Ammon's horn (tissue), 1 donor: ENCODE measurements around the gene HOXA10.
A peak's percentile ranks its signal among the peaks of the same experiment; 100 is the strongest.

Experiments
- DNase-seq: peaks from one replicate; pipeline ENCODE4 v3.0.0-alpha.2; 2016; ENCODE audit warnings: low spot score

The HOXA10 gene

DNA sequence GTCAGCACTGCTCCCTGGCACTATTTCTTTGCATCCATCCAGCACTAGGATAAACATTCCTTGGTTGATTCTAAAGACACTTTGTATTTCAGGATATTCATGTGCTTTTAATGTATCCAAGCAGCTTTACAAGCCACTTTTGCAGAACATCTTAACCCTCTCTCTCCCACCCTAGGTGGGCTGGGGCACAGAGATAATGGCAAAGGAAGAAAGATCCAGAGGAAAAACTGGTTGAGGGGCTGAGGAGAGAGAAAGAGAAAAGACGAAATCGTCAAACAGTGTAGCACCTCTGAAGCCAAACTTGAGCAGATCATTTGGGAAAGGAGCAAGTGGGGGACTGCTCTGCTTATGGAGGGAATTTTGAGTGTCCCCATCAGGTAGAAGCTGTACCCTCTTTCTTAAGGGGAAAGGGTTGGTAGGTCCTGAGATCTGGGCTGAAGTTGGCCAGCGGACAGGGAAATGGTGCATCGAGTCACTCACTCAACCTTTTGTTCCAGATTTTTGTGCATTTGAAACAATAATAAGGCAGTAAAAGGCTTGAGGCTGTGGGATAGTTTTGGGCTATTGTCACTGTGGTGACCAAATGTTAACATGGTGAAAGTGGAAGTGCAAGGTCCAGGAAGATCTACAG lies 30.0 kb upstream of the HOXA10 start:
- DNase-seq: no peak

- DNase-seq: no peak
Observed at GRCh38 chr7:27203365-27203953, 29.3 kb upstream of the HOXA10 start.

DNA sequence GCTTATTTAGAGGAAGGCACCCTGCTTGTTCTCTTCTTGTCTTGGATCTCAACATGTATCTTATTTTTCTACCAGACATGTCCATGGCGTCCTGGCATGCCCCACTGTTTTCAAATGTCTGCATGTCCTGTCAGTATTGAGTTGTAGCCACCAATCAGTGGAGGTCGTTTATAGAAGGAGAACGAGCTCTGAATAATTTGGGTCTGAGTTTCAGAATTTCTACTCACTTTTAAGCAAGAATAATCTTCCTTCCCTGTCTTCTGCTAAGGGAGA lies 28.7 kb upstream of the HOXA10 start:
- no peak for DNase-seq

GRCh38 chr7:27202018-27202861 lies 28.1 kb upstream of the HOXA10 start:
- DNase-seq: no peak

- no peak for DNase-seq
Observed at GRCh38 chr7:27201580-27202017, 27.5 kb upstream of the HOXA10 start.

DNA sequence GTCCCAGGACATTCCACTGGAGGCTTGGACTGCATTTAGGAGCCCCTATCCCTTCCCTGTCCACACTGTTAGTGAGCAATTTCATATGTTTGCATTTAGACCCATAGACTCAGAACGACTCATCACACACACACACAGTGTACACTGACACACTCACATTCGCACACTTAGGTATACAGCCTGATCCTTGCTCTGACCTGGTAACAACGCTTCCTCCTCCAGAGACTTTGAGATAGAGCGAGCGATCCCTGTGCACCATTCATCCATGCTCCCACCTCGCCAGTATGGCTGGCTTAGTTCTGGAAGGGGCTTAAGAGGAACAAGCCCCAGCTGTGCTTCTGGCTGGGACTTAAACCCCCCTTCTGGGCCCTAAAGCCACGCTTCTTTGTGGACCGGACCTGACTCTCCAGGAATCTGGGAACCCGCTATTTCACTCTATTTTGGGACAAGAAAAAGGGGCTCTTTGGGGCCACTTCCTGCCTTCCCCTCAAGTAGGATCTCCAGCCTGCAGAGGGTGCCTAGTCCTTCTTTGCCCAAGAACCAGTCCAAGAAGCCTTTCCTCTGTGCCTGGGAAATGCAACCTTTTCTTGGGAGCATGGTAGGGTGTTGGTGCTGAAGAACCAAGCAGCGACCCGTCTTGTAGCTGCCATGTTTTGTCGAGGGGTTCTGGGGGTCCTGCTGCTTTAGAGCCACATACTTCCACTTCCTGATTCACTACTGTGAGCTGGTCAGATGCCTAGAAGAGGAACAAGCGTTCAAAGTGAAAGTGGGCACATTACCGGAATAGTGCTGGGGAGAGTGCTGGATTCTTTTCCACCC lies 26.9 kb upstream of the HOXA10 start:
- DNase-seq: peak; percentile 27

- DNase-seq: no peak
Observed at GRCh38 chr7:27199849-27200760, 26.0 kb upstream of the HOXA10 start, which contains the start of gene HOXA13. Gene HOXA13, minus strand, starts transcription at chr7:27200091. Its CDS starts 14 bp downstream, at chr7:27200077.

- DNase-seq: no peak
Observed at GRCh38 chr7:27198871-27199801, 25.0 kb upstream of the HOXA10 start.

DNA sequence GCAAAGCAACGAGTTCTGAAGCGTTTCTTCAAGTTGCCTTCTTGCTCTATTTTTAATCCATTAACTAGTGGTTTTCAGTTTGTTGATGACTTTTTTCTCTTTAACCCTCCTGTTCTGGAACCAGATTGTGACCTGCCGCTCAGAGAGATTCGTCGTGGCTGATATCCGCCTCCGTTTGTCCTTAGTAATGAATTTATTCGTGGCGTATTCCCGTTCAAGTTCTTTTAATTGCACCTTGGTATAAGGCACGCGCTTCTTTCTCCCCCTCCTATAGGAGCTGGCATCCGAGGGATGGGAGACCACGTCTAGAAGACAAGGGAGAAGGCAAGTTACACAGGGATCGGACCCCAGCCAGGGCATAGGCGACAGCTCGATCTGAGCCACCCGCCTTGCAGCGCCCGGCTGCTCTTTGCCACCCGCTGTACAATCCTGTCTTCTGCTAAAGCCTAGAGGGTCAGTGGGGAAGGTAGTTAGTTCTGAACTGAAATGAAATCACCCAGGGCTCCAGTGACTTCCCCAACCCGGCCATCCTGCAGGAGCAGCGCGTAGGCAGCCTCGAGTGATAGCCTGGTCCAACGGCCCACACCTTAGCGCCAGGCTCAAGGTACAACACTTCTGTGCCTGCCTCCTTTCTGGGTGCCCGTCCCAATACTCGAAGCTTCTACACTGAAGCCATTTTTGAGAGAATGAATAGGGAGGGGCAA lies 24.2 kb upstream of the HOXA10 start:
- DNase-seq: no peak

DNA sequence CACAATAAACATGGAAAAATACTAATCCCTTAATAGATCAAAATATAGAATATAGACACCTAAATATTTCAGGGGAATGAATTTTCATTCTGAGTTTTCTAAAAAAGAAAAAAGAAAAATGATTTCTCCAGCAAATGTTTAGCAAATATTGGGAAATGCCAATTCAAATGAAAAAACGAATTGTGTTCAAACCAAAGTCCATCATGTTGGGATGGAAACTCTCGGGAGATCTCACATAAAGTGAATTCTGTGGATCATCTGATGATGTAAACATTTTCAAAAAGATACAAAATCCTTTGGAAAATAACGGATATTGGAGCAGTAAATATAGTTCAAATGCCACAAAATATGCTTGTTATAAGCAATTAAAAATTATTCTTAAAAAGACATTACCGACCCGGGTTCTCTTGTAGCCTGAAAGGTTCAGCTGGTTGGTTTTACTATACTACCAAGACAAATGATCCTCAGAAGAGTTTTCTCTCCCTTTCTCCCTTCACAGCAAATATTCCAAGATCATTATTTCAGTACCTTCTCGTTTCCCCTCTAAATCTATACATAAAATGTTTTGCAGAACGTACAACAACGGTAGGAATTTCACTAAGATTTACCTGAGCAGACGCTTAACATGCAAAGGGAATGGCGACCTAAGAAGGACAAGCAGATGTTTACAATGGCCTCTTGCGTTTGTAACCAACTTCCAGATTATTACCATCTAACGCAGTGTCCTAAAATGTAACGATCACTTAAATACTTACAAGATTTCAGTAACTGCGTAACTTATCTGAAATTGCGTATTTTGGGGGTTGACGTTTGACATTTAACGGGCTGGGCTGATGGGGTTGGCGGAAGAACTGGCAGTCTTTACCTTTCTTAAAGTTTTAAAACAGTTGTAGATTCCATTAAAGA lies 23.3 kb upstream of the HOXA10 start:
- no peak for DNase-seq

- DNase-seq: peak; percentile 88
Observed at GRCh38 chr7:27196287-27196767, 22.2 kb upstream of the HOXA10 start.

DNA sequence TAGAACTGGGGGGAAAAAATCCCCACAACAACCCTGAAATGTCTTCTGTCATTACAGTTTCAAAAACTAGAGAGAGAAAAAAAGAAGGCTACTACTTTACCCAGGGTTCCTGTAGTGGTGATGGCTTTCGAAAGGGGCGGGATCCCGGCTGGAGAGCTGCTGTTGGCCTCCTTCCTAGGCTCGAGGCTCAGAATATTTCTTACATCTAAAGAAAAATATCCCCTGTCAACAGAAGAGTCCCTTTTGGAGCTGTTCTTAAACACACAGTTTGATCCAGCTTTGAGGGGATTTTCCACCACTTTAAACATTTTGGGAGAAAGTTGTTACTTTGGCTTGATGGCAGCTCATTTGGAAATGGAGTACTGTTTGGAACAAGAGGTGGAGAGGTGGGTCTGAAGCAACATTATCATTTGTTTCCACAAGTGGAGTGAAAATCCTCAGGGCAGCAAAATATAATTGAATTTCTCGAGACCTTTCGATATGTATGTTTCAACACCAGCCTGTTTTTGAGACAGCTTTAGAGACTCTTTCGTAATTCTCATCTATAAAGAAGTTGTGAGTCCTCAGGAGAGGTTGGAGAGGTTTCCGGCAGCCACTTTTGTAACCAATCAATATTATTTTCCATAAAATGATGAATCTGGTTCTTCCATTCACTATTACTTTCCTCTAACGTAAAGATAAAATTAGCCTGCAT lies 20.7 kb upstream of the HOXA10 start:
- no peak for DNase-seq

DNA sequence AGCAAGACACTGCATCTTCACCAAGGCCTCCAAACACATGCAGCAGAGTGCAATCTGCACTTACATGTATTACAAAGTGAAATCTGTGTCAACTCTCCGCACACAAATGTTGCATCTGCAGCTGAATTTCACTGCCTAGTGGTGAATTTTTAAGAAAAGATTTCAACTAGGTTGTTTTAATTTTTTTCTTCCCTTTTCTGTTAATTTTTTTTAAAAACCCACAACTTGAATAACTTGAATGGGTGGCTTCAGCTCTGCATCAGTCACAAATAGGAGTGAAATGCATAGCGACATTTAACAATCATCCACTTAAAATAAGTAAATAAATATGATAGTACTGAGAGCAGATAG lies 19.9 kb upstream of the HOXA10 start:
- no peak for DNase-seq

- no peak for DNase-seq
Observed at GRCh38 chr7:27193335-27194001, 19.3 kb upstream of the HOXA10 start.

GRCh38 chr7:27192546-27193334 lies 18.6 kb upstream of the HOXA10 start:
- DNase-seq: no peak

- no peak for DNase-seq
Observed at GRCh38 chr7:27191833-27192545, 17.9 kb upstream of the HOXA10 start.
